SHP77 treated with DMSO at 0.1 percent for 48 hours (cell line): ENCODE measurements around the gene GPC6.

Source experiments
- DNase-seq: peaks from one replicate; lab custom pipeline; 2025; lab: John Stamatoyannopoulos, UW

Gene GPC6

DNA sequence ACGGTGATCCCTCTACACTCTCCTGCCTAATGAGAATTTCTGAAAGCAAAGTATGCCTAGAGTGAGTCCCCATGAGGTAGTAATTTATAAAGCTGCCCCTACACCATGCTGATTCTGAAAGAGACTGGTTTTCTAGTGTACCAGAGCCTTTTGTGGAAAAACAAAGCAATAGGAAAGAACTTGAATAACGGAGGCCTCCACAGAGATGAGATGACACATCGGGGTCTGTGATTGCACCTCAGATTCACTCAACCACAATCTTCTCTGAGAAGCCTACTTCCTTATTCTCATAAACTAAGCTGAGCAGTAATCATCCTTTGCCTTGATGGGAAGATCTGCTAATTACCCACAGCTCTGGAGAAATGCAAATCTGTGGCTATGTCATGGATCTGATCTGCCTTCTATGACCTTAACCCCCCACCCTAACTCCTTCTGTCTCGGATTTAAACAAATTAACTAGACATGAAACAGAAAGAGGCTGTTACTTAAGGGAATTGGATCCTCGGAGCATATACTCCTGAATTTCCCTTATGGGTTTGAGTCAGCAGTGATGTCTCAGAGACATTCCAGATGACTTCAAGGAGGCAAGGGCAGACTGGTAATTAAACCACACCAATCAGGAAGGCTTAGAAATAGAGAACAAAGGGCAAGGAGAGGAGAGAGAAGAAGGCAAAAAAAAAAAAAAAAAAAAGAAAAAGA lies 1124.8 kb downstream of the GPC6 start:
- DNase-seq = no peak

DNA sequence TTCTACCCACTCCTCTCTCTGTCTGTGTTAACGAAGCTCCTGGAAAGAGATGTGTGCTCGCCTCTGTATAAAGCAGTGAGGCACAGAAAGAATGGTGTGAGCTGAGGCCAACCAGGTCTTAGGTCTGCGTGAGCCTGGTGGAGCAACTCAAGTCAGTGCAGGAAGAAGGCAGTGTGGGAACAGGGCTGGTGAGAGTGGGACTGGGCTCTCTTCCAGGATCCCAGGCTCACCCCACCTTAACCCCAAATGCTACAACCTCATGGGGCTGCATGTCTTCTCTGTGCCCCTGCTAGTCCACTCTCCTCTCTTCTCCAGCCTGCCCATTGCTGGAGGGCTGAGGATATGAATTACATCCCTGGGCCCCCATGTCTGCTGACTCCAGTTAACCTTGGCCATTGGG lies 1125.5 kb downstream of the GPC6 start:
- DNase-seq = no peak

DNA sequence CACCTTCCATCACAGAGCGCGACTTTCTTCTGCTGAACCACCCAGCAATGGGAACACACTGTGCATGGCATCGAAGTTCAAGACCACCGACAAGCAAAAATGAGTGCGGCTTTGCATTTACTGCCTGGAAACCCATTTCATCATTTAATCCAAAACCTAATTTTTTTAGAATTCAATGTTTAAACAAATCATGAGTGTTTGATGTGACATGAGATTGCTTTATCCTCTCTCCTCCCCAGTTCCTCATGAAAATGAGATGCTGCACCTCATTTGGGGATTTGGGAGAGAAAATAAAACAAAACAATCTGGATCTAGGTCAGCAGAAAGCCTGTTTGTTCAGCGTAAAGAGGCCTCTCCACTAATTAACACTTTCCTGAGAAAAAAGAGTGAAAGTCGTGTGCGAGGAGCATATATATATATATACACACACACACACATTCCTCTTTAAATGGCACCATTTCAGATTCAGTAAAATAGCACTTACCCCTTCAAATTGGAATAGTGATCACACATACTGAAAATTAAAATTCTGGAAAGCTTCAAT lies 1126.6 kb downstream of the GPC6 start:
- DNase-seq = no peak

DNA sequence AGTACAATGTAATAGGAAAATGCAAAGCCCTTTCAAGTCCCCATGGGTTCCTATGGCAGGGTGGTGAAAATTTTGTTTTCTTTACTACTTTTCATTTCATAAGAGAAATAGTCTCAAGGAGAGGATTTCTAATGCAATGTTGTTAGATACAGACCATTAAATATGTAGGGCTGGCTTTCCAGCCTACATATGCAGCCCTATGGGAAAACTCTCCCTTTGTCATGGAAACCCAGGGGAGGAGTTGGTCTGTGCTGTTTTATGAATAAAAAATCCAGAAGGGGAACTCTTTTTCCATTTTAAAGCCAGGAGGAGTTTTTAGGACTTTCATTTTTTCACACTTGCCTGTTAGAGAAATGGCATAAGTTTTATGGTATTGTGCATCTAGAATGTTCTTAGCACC lies 1133.3 kb downstream of the GPC6 start:
- DNase-seq = no peak

DNA sequence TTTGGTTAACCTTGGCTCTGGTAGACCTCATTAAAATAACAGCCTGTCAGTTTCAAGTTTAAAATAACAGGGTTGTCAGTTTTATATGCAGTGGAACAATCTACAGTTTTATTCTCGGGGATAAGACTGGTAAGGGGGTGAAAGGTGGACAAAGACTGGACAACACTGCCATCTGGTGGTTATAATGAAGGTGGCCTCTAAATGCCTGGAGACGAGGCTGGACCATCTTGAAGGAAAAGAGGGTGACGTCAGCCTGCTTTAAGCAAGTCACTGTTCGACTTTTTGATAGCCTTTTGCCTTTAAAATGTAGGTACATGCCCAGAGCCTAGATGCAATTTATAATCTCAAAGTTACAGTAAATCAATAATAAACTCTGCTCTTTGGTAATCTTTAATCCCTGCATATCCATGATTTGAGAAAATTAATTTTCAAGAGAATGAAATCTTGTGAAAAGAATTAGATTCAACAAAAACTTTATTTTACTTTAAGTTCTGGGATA lies 1135.9 kb downstream of the GPC6 start:
- peak; percentile 73 for DNase-seq

DNA sequence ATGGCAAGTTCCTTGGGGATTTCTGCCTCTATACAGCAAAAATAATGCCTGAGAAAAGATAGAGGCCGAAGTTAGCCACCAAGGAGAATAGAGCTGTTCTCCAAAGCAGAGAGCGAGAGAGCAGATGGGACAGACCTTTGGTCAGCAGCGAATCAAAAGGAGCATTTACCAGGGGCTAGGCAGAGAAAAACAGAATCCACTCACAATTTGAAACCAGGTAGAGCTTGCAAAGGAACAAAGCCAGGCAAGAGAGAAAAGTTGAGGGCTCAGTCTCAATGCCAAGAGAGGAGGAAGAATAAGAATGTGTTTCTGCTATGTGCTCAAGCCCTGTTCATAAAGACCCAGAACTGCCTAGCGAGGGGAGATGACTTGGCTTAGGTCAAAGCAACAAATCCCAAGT lies 1140.1 kb downstream of the GPC6 start:
- no peak for DNase-seq

DNA sequence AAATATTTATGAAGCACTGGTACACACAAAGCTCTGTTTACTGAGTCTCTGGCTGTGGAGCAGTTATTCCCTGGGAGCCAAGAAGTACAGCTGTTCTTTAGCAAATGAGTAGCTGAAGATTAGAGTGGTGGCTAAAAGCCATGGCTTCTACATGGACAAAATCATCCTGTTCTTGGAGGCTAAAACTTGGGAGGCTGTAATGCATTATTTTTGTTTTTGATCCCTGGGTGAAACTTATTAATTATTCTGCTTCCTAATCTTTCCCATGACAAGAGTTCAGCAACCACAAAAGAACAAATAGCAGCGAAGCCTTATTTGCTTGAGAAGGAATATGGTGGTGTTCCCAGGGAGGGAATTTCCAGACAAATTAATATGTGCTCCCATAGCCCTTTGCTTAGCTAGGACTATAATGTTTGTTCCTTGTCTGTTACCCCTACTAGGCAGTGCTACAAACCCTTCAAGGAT lies 1143.4 kb downstream of the GPC6 start:
- DNase-seq = no peak

DNA sequence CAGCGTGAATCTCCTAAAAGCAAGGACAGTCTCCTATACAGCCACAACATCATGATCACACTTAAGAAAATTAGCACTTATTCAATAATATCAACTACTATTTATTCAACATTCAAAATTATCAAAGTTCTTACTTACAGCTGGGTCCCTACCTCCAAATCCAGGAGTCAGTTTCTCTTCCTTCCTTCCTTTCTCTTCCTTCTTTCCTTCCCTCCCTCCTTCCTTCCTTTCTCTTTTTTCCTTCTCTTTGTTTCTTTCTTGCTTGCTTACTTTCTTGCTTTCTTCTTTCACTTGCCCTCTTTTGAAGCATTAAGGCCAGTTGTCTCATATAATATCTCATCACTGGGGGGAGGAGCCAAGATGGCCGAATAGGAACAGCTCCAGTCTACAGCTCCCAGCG lies 1145.2 kb downstream of the GPC6 start:
- DNase-seq = no peak

DNA sequence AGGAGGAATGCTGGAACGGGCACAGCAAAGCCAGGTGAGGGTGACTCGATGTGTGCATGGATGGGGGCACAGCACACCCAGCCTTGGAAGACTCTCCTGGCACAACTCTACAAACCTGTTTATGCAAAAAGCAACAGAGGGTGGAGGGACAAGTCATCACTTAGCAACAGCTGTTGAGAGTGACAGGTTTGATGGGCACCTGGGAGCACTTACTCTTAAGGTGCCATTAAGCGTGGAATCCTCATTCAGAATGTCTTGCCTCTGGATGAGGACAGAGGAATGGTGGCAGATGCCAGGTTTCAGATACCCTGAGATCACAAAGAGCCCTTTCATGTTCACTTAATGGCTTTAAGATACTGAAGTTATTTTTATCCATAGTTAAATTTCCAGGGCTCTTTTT lies 1155.9 kb downstream of the GPC6 start:
- DNase-seq = no peak

DNA sequence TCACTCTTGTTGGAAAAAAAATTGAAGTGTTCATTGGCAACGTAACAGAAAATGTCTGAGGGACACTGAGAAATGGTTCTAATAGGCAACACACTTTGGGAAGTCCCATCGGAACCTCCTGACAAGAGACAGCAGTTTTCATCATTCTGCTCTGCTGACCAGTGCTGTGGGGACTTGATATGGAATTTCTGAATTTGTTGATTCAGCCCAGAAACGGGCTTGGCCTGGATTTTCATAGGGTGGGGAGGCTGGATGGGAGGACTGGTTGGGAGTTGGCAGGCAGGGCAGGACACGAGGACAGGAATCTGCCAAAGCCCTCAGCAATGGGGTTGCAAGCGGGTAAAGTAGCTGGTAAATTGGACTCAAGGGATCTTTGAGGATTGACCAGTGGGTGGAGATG lies 1156.4 kb downstream of the GPC6 start:
- no peak for DNase-seq

DNA sequence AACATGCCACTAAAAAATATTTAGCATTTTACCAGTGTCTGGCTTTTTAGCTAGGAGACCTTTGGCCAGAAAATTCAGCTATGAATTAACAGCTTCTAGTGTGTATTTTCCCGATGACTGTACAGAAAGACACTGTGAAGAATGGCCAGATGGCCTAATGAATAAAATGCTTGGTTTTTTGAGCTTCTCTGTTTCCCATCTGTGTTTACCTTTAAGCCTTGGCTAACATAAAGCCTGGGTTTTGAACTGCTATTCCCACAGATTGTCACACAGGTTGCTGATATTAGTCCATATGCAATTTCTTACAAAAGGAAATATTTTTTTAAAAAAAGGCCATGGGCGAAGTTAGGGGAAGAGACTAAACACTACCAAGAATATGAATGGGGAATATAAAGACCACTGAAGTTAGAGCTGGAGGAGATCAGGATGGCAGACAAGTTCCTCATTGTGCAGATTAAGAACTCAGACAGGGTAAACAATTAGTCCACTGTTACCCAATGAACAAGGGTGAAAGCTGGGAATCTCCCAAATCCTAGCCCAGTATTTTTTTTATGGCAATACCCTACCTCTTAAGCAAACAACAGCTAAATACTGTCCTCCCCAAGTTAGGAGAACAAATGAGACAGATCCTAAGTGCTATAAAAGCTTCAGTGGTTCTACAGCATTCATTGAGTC lies 1157.8 kb downstream of the GPC6 start:
- no peak for DNase-seq

DNA sequence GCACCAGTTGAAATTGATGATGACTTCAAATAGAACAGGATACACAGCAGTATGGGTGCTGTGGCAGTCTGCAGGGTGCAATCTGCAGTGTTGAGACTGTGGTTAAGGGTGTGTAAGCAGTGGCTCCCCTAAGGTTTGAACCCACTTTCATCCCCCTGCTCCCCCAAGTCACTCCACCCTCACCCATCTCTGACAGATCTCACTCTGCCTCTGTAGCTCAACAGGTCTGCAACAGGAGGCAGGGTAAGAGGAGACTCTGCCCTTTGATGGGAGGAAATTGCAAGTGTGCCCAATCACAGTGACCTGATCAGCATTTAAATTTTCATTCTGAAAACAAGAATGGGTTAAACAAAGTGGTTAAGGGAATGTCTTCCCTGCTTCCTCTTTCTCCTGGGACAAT lies 1160.4 kb downstream of the GPC6 start:
- no peak for DNase-seq

DNA sequence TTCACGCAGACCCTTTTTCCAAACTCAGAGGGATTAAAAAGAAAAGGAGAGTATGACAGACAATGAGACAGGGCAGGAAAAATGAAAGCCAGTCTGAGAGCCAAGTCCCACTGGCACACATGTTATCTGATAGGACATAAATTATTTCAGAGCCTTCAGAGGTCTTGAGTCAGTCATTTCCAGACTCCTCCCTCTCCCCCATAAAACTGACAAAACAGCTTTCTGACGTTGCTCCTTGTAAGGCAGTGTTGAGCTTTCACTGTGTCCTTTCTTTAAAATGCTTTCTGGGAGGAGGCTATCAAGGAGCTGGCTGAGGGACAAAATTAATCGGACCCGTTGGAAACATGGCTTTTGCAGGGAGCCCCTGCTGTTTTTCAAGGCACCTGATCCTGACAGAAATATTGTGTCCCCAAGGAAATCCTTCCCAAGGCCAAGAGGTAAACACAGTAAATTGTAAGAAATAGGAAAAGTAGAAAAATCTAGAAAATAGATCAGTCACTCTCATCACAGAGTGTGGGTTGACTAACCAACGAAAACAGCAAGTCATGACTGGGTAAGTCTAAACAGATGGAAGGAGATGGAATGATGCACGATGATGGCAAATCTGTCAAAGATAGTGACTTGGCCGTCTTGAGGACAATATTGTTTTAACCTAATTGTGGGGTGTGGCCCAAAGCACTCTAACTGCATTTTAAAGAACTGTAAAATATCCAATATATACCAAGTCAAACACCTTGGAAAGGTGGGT lies 1163.2 kb downstream of the GPC6 start:
- no peak for DNase-seq

DNA sequence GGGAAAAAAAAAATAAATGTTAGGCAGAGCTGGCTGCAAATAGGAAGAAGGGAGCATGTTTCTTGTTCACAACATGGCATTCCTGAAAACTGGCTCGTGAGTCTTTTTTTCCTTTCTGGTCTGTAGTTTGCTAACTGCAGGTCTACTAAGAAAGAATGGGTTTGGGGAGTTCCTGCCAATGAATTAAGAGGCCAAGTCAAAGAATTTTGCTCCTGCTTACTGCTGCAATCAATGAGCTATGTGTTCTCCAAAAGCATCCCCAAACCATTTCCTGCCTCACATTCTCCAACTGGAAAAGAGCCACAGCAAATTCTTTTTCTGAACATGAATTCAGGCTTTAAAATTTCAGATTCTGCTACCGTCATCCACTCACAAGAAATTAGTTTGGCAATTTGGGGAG lies 1164.3 kb downstream of the GPC6 start:
- no peak for DNase-seq

DNA sequence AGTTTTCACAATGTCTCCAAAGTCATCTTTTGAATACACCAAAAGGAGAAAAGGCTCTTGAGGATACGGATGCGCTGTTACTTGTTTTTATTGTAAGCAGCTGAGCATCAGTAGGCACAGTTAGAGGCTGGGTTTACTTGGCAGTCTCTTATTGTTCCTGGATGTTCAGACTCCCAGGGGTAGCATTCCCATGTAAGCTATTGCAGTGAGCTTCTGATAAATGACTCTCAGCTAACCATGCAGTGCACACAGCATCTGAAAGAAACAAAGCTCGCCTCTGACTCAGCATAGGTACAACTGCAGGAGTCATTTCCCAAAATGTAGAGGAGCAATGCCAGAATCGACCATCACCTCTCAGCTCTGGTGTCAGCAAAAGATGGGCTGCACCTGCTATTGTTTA lies 1168.1 kb downstream of the GPC6 start:
- DNase-seq = no peak

DNA sequence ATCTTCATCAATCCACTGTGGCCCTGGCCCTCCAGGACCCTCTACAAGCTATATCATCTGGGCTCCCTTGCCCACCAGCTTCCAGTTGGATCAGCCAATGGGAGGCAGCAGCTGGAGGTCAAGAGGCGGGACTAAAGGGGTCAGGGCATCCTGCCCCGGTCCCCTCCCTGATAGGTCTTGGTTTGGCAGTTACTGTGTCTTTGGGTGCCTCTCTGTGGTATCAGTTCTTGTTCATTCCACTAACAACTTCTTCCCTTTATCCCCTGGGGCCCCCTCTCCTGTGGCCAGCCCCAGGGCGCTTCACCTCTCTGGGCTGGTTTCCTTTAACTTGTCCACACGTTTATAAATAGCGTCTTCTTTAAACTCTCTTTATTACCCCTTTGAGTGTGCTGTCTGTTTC lies 1169.3 kb downstream of the GPC6 start:
- DNase-seq = no peak

DNA sequence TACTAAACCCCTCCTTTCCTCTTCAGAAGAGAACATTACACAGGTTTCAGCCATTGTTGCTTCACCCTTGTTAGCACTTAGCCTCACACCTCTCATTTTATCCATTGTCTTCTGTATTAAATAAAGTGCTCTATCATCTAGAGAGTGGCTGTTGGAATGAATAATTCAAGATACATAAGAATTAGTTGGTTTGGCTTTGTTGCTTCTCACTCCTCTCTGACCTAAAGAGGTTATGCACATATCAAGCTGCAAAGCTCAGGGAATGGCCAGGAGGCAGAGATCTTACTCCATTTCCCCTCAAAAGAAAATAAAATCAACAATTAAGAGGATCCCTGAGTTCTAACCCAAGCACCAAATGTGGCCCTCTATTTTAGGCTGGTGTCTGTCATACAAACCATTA lies 1173.2 kb downstream of the GPC6 start:
- no peak for DNase-seq

DNA sequence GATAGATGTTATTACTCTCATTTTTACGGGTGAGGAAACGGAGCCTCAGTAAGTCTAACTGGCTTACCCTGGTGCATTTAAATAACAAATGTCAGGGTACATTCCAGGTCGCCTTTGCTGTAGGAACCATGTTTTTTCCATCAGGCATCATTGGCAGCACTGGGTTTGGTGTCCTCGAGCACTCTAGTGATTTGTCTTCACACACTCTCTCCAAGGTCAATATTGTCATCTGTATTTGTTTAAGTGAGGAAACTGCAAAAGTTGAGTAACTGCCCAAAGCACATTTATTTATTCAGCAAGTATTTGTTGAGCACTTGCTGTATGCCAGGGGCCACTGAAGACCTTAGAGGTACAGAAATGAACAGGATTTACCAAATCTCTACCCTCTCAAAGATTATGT lies 1174.3 kb downstream of the GPC6 start:
- DNase-seq = no peak

DNA sequence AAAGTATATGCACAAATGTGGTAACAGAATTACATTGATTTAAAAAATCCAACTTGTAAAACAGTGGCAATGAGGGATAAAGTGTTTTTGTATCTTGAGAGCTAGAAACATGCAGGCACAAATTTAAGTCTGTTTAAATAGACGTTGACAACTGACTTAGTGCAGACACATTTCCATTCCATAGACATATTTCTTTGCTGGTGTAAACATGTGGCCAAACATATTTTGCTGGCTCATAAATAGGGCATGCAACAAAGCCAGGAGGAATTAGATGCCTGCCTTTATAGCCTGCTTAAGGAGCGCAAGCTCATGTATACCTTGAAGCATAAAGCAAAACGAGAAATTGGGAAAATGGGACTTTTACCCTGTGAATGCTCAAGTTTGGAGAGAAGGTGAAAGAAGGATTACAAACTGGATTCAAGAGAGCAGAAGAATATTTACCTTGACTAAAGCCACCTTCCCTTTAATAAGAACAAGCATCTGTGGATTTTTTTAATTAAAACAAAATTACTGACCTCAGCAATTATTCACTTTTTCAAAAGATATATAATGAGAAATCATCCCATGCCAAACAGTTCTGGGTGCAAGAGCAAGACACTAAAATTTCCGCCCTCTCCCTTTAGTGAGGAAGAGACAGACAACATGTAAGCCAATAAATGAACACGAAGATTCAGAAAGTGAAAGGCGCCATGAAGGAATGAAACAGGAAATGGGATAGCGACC lies 1181.9 kb downstream of the GPC6 start:
- no peak for DNase-seq

DNA sequence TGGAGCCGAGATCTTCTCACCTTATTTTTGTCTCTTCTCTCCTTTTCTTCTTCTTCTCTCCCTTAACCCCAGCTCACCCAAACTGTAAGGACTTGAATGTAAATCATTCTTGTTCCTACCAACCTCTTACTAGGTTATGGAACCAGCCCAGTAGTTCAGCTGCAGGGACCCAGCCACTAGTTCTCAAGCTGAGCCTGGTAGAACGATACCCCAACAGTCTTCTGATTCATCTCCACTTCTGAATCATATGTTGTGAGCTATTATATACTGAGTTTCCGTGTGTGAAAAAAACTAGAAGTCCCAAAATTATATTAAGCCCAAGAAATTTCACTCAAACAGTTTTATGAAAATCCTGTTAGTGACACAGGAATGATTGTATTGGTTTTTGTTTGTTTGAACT lies 1185.1 kb downstream of the GPC6 start:
- DNase-seq = no peak

DNA sequence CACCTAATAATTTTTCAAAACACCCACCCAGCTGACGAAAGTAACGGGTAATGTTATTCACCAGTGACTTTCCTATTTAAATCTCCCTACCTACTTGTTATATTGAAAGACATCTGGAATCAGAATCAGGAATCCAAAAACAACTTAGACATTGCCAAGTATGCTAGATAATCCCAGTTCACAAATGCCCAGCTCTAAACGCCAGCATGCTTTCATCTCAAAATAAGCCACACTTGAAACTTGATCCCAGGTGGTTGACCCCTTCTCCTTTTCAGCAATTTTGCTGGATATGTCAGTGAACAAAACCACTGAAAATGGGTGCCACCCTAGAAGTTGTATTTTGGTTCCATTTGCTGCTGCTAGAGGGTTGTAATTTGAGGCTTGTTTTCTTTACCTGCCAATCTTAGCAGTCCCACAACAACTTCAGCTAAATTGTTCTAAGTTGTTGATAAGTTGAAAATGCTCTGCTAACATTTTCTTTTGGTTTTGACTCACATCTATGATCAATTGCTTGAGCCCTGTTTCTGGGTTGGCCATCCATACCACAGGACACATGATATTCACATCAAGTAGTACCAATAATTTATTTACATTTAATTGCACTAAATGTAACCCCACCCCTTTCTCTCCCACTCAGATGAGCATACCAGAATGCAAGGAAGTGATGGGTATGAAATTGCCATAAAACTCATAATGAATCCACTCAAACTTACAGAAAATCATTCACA lies 1186.4 kb downstream of the GPC6 start:
- no peak for DNase-seq

DNA sequence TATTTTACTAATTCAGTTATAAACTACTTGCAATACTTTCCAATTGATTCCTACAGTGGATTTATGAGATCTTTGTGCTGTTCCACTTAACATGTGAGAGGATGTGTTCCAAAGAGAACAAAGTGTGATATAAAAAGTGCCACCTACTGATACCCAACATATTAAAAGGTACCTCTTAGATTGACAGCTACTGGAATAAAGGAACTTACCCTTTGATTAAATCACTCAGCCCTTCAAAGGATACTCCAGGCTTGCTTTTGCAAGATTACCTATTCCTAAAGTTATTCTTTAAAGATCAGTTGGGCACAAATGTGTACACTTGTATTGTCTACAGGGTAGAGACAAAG lies 1187.0 kb downstream of the GPC6 start:
- no peak for DNase-seq
